Trophoblast cell (in vitro differentiated cells and primary cell): Measurements from ENCODE around the gene ANKMY1.

Experiments
- DNase-seq, 2 donors: peaks; one replicate each; pipeline ENCODE4 v3.0.0-alpha.2; 2016
- H2AFZ ChIP-seq: 2 replicates; pipeline ENCODE4 v1.6.1; 2013; ENCODE audit warnings: low read length, moderate library complexity, mild to moderate bottlenecking; ENCODE audit not compliant: insufficient read depth, poor library complexity
- H2AK5ac ChIP-seq: 2 replicates; pipeline ENCODE4 v1.6.1; 2013; ENCODE audit warnings: mild to moderate bottlenecking, low read length
- H2BK120ac ChIP-seq: 2 replicates; pipeline ENCODE4 v1.6.1; 2013; ENCODE audit warnings: low read length, mild to moderate bottlenecking, moderate library complexity; ENCODE audit not compliant: insufficient read depth, poor library complexity
- H2BK12ac ChIP-seq: 2 replicates; pipeline ENCODE4 v1.6.1; 2013; ENCODE audit warnings: mild to moderate bottlenecking, low read length, moderate library complexity
- H2BK5ac ChIP-seq: 2 replicates; pipeline ENCODE4 v1.6.1; 2013; ENCODE audit warnings: low read length, low read depth, moderate library complexity, mild to moderate bottlenecking; ENCODE audit not compliant: poor library complexity
- H3K14ac ChIP-seq: 2 replicates; pipeline ENCODE4 v1.6.1; 2013; ENCODE audit warnings: mild to moderate bottlenecking, low read length
- H3K18ac ChIP-seq: 2 replicates; pipeline ENCODE4 v1.6.1; 2013; ENCODE audit warnings: mild to moderate bottlenecking, low read length
- H3K23ac ChIP-seq: 2 replicates; pipeline ENCODE4 v1.6.1; 2013; ENCODE audit warnings: low read length
- H3K27ac ChIP-seq: 2 replicates; pipeline ENCODE4 v1.5.1; 2013; ENCODE audit warnings: low read depth, mild to moderate bottlenecking, inconsistent platforms, low read length, moderate library complexity
- H3K27me3 ChIP-seq: 2 replicates; pipeline ENCODE4 v1.6.1; 2013; ENCODE audit warnings: inconsistent platforms, mild to moderate bottlenecking, low read length, moderate library complexity; ENCODE audit not compliant: insufficient read depth
- H3K36me3 ChIP-seq, 2 experiments: 1 replicate in 1 of 2; 2 replicates in 1 of 2; pipeline ENCODE4 v1.6.1; 2013; ENCODE audit warnings: low read length in 2 of 2, mild to moderate bottlenecking in 2 of 2, moderate library complexity in 1 of 2; ENCODE audit not compliant: insufficient read depth in 2 of 2, control insufficient read depth in 1 of 2
- H3K4ac ChIP-seq: 2 replicates; pipeline ENCODE4 v1.6.1; 2013; ENCODE audit warnings: low read depth, mild to moderate bottlenecking, low read length, moderate library complexity
- H3K4me1 ChIP-seq, 2 experiments: 1 replicate in 1 of 2; 2 replicates in 1 of 2; pipeline ENCODE4 v1.6.1; 2013; ENCODE audit warnings: low read length in 2 of 2, mild to moderate bottlenecking in 2 of 2, moderate library complexity in 1 of 2; ENCODE audit not compliant: insufficient read depth in 2 of 2, control insufficient read depth in 1 of 2
- H3K4me2 ChIP-seq: 2 replicates; pipeline ENCODE4 v1.6.1; 2013; ENCODE audit warnings: inconsistent platforms, mild to moderate bottlenecking, low read length, moderate library complexity
- H3K4me3 ChIP-seq: 2 replicates; pipeline ENCODE4 v1.5.1; 2013; ENCODE audit warnings: mild to moderate bottlenecking, low read depth, low read length, inconsistent platforms
- H3K79me1 ChIP-seq: one replicate; pipeline ENCODE4 v1.6.1; 2013; ENCODE audit warnings: low read length
- H3K79me2 ChIP-seq: 2 replicates; pipeline ENCODE4 v1.6.1; 2013; ENCODE audit warnings: low read length, mild to moderate bottlenecking; ENCODE audit not compliant: control insufficient read depth, insufficient read depth, poor library complexity
- H3K9ac ChIP-seq: 2 replicates; pipeline ENCODE4 v1.6.1; 2013; ENCODE audit warnings: mild to moderate bottlenecking, low read length
- H3K9me3 ChIP-seq: 2 replicates; pipeline ENCODE4 v1.6.1; 2013; ENCODE audit warnings: low read depth, mild to moderate bottlenecking, control low read depth, inconsistent platforms, low read length; ENCODE audit not compliant: insufficient read depth
- H4K12ac ChIP-seq: 2 replicates; pipeline ENCODE4 v1.6.1; 2013; ENCODE audit warnings: low read depth, mild to moderate bottlenecking, low read length, moderate library complexity
- H4K8ac ChIP-seq: 2 replicates; pipeline ENCODE4 v1.6.1; 2013; ENCODE audit warnings: low read depth, mild to moderate bottlenecking, low read length, moderate library complexity
- H4K91ac ChIP-seq: one replicate; pipeline ENCODE4 v1.6.1; 2013; ENCODE audit warnings: low read depth, mild to moderate bottlenecking, low read length, moderate library complexity
- WGBS: extraction: QIAGEN DNeasy Blood & Tissue Kit; methylation state at CpG from one replicate; pipeline ENCODE4 v1.1.7; 2013; ENCODE audit warnings: missing lambda C conversion rate; ENCODE audit not compliant: insufficient read length, insufficient coverage; ENCODE audit errors: extremely low coverage; 5-methylcytosine and 5-hydroxymethylcytosine counted together

Gene ANKMY1

GRCh38 chr2:240466579-240467148 lies 91.1 kb downstream of the ANKMY1 start:
- Histone ChIP-seq H3K79me1 (no peaks in the 10 kb centered on the region), H3K18ac (no peak overlapping the region), H4K91ac (no peak overlapping the region), H3K4me3 (no peak overlapping the region), H3K23ac (no peak overlapping the region), H3K36me3 (peaks cover 36 to 38% of the 10 kb centered on the region in 2 experiments), H4K8ac (no peak overlapping the region), H2BK12ac (no peak overlapping the region), H3K9ac (no peak overlapping the region), H4K12ac (no peak overlapping the region), H3K4me1 (no peaks in the 10 kb centered on the region), H3K27me3 (no peaks in the 10 kb centered on the region), H2AK5ac (no peak overlapping the region), H3K9me3 (peaks cover 6% of the 10 kb centered on the region), H3K27ac (no peak overlapping the region), H2BK5ac (no peak overlapping the region), H3K79me2 (no peaks in the 10 kb centered on the region), H3K4ac (no peak overlapping the region), H2BK120ac (no peak overlapping the region), H2AFZ (no peak overlapping the region), H3K14ac (no peak overlapping the region), H3K4me2 (no peak overlapping the region)
- DNase-seq, result no peak
- WGBS, result no CpG with 5 or more reads among the region's 19 CpGs

GRCh38 chr2:240465765-240466578 lies 91.8 kb downstream of the ANKMY1 start:
- Histone ChIP-seq H3K14ac (no peak overlapping the region), H4K8ac (no peak overlapping the region), H2AFZ (no peak overlapping the region), H3K79me1 (no peaks in the 10 kb centered on the region), H3K23ac (no peak overlapping the region), H3K4me1 (no peaks in the 10 kb centered on the region), H3K4ac (no peak overlapping the region), H3K36me3 (peaks cover 36 to 38% of the 10 kb centered on the region in 2 experiments), H4K91ac (no peak overlapping the region), H4K12ac (no peak overlapping the region), H3K18ac (no peak overlapping the region), H3K4me3 (no peak overlapping the region), H3K79me2 (no peaks in the 10 kb centered on the region), H3K9ac (no peak overlapping the region), H3K9me3 (peaks cover 6% of the 10 kb centered on the region), H3K27ac (no peak overlapping the region), H3K4me2 (no peak overlapping the region), H2AK5ac (no peak overlapping the region), H2BK120ac (no peak overlapping the region), H2BK5ac (no peak overlapping the region), H2BK12ac (no peak overlapping the region), H3K27me3 (no peaks in the 10 kb centered on the region)
- no CpG with 5 or more reads among the region's 28 CpGs for WGBS
- no peak for DNase-seq

GRCh38 chr2:240465268-240465764 lies 92.5 kb downstream of the ANKMY1 start:
- Histone ChIP-seq H4K8ac (no peak overlapping the region), H3K23ac (no peak overlapping the region), H3K18ac (no peak overlapping the region), H3K27ac (no peak overlapping the region), H3K9ac (no peak overlapping the region), H3K4me1 (peaks cover 1% of the 10 kb centered on the region in 2 experiments), H4K12ac (no peak overlapping the region), H2BK5ac (no peak overlapping the region), H3K4ac (no peak overlapping the region), H3K9me3 (peaks cover 6% of the 10 kb centered on the region), H3K14ac (no peak overlapping the region), H3K4me3 (no peak overlapping the region), H3K27me3 (no peaks in the 10 kb centered on the region), H4K91ac (no peak overlapping the region), H3K79me1 (peaks cover 2% of the 10 kb centered on the region), H3K79me2 (no peaks in the 10 kb centered on the region), H2AK5ac (no peak overlapping the region), H2BK12ac (no peak overlapping the region), H2AFZ (no peak overlapping the region), H3K36me3 (peaks cover 38 to 39% of the 10 kb centered on the region in 2 experiments), H3K4me2 (no peak overlapping the region), H2BK120ac (no peak overlapping the region)
- WGBS, result no CpG with 5 or more reads among the region's 22 CpGs
- DNase-seq, result no peak

GRCh38 chr2:240464514-240465241 lies 93.1 kb downstream of the ANKMY1 start:
- Histone ChIP-seq H3K4me2 (no peak overlapping the region), H4K8ac (no peak overlapping the region), H3K9me3 (peaks cover 4% of the 10 kb centered on the region), H4K91ac (no peak overlapping the region), H3K79me1 (peaks cover 3% of the 10 kb centered on the region), H3K79me2 (no peaks in the 10 kb centered on the region), H2AFZ (no peak overlapping the region), H3K27ac (no peak overlapping the region), H4K12ac (no peak overlapping the region), H2BK120ac (no peak overlapping the region), H3K4me1 (peaks cover 7 to 8% of the 10 kb centered on the region in 2 experiments), H2AK5ac (no peak overlapping the region), H3K27me3 (no peaks in the 10 kb centered on the region), H3K4ac (no peak overlapping the region), H2BK12ac (no peak overlapping the region), H3K9ac (no peak overlapping the region), H3K4me3 (no peak overlapping the region), H3K14ac (no peak overlapping the region), H2BK5ac (no peak overlapping the region), H3K23ac (no peak overlapping the region), H3K36me3 (peaks cover 41% of the 10 kb centered on the region in 2 experiments), H3K18ac (no peak overlapping the region)
- DNase-seq, result no peak
- WGBS, result no CpG with 5 or more reads among the region's 43 CpGs
